ENCODE results near the gene TBC1D8. TPM values are rescaled to one million over a fixed set of nuclear protein-coding genes. Genes with fewer than 3 reads are reported as not detected.
A peak's percentile ranks its signal among the peaks of the same experiment; 100 is the strongest.

TBC1D8 gene
- total and polyA plus RNA-seq, 2 of the 13 experiments (the other 11 are each of a cell fraction or from before 2014, with no cell fraction given) = 45.1 to 95.4 TPM

GRCh38 chr2:101106453-101107181 lies 44.6 kb downstream of the TBC1D8 start (continued):
- peak in 1 of 2 experiments; percentile 23; a peak in 1 of 4 replicates for TF ChIP-seq HMGXB4 (CRISPR knock-in tag; IDR thresholded peaks at IDR 0.05; ENCODE audit: borderline replicate concordance in 1 of 2, low read depth in 1 of 2)
- TF ChIP-seq, protein P1, sequence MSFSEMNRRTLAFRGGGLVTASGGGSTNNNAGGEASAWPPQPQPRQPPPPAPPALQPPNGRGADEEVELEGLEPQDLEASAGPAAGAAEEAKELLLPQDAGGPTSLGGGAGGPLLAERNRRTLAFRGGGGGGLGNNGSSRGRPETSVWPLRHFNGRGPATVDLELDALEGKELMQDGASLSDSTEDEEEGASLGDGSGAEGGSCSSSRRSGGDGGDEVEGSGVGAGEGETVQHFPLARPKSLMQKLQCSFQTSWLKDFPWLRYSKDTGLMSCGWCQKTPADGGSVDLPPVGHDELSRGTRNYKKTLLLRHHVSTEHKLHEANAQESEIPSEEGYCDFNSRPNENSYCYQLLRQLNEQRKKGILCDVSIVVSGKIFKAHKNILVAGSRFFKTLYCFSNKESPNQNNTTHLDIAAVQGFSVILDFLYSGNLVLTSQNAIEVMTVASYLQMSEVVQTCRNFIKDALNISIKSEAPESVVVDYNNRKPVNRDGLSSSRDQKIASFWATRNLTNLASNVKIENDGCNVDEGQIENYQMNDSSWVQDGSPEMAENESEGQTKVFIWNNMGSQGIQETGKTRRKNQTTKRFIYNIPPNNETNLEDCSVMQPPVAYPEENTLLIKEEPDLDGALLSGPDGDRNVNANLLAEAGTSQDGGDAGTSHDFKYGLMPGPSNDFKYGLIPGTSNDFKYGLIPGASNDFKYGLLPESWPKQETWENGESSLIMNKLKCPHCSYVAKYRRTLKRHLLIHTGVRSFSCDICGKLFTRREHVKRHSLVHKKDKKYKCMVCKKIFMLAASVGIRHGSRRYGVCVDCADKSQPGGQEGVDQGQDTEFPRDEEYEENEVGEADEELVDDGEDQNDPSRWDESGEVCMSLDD (CRISPR knock-in tag; IDR thresholded peaks at IDR 0.05; ENCODE audit: borderline replicate concordance) = no peak
- TF ChIP-seq, protein P2, sequence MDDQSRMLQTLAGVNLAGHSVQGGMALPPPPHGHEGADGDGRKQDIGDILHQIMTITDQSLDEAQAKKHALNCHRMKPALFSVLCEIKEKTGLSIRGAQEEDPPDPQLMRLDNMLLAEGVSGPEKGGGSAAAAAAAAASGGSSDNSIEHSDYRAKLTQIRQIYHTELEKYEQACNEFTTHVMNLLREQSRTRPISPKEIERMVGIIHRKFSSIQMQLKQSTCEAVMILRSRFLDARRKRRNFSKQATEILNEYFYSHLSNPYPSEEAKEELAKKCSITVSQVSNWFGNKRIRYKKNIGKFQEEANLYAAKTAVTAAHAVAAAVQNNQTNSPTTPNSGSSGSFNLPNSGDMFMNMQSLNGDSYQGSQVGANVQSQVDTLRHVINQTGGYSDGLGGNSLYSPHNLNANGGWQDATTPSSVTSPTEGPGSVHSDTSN (CRISPR knock-in tag; IDR thresholded peaks at IDR 0.05; ENCODE audit: borderline replicate concordance) = no peak
- TF ChIP-seq TGIF2 (CRISPR knock-in tag; IDR thresholded peaks at IDR 0.05) = peak; percentile 92
- no peak for TF ChIP-seq NFE2 (CRISPR knock-in tag; IDR thresholded peaks at IDR 0.05)
- TF ChIP-seq ZNF556 (CRISPR knock-in tag; IDR thresholded peaks at IDR 0.05; ENCODE audit: borderline replicate concordance) = peak; percentile 77; the same call in 1 of the 2 replicates
- TF ChIP-seq MIER3 (CRISPR knock-in tag; IDR thresholded peaks at IDR 0.05; ENCODE audit: borderline replicate concordance) = peak; percentile 74; the same call in 1 of the 2 replicates
- TF ChIP-seq ZNF24 (IDR thresholded peaks at IDR 0.05) = no peak
- TF ChIP-seq ZNF644 (CRISPR knock-in tag; IDR thresholded peaks at IDR 0.05; ENCODE audit: low read depth) = peak; percentile 82; the same call in 1 of the 2 replicates
- TF ChIP-seq ZNF546 (CRISPR knock-in tag; conservative IDR thresholded peaks at IDR 0.05) = no peak
- TF ChIP-seq ZFP36L2 (CRISPR knock-in tag; IDR thresholded peaks at IDR 0.05) = no peak
- no peak for TF ChIP-seq PRMT3 (CRISPR knock-in tag; IDR thresholded peaks at IDR 0.05; ENCODE audit: borderline replicate concordance, low read depth)
- TF ChIP-seq CHCHD3 (CRISPR knock-in tag; IDR thresholded peaks at IDR 0.05) = no peak
- TF ChIP-seq HOXA9 (CRISPR knock-in tag; IDR thresholded peaks at IDR 0.05; ENCODE audit: borderline replicate concordance) = no peak
- no peak for TF ChIP-seq NBN (conservative IDR thresholded peaks at IDR 0.05)
- TF ChIP-seq, protein P3, sequence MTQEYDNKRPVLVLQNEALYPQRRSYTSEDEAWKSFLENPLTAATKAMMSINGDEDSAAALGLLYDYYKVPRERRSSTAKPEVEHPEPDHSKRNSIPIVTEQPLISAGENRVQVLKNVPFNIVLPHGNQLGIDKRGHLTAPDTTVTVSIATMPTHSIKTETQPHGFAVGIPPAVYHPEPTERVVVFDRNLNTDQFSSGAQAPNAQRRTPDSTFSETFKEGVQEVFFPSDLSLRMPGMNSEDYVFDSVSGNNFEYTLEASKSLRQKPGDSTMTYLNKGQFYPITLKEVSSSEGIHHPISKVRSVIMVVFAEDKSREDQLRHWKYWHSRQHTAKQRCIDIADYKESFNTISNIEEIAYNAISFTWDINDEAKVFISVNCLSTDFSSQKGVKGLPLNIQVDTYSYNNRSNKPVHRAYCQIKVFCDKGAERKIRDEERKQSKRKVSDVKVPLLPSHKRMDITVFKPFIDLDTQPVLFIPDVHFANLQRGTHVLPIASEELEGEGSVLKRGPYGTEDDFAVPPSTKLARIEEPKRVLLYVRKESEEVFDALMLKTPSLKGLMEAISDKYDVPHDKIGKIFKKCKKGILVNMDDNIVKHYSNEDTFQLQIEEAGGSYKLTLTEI (CRISPR knock-in tag; conservative IDR thresholded peaks at IDR 0.05) = no peak
- peak; percentile 52; the same call in 1 of the 2 replicates for TF ChIP-seq HIC2 (CRISPR knock-in tag; IDR thresholded peaks at IDR 0.05; ENCODE audit: low read depth)
- no peak for TF ChIP-seq SIN3B (IDR thresholded peaks at IDR 0.05; ENCODE audit: low read length)
- no peak for TF ChIP-seq SETDB1 (CRISPR knock-in tag; IDR thresholded peaks at IDR 0.05; ENCODE audit: borderline replicate concordance)

Data from HepG2 (cell line).